Neural crest cell (in vitro differentiated cells): ENCODE measurements around the gene CDK5. TPM values are rescaled to one million over a fixed set of nuclear protein-coding genes. Genes with fewer than 3 reads are reported as not detected.

Experiments
- DNase-seq: peaks from one replicate; pipeline ENCODE4 v3.0.0; 2021; ENCODE audit warnings: low read depth, mixed read lengths, low spot score
- H3K27ac Mint-ChIP-seq: one replicate; pipeline ENCODE4 v1.8.0; 2021; ENCODE audit warnings: mild to moderate bottlenecking, mixed read lengths; ENCODE audit not compliant: unreplicated experiment
- H3K27me3 Mint-ChIP-seq: 2 replicates; pipeline ENCODE4 v1.8.0; 2021; ENCODE audit warnings: low read depth, mild to moderate bottlenecking, mixed read lengths
- H3K36me3 Mint-ChIP-seq: 2 replicates; pipeline ENCODE4 v1.8.0; 2021; ENCODE audit warnings: low read depth, mild to moderate bottlenecking, mixed read lengths
- H3K4me1 Mint-ChIP-seq: 2 replicates; pipeline ENCODE4 v1.8.0; 2021; ENCODE audit warnings: mixed read lengths
- H3K4me3 Mint-ChIP-seq: one replicate; pipeline ENCODE4 v1.8.0; 2021; ENCODE audit warnings: mild to moderate bottlenecking, mixed read lengths
- H3K9me3 Mint-ChIP-seq: 2 replicates; pipeline ENCODE4 v1.8.0; 2021; ENCODE audit warnings: mixed read lengths
- CTCF ChIP-seq: fragments of 200-600 bp; sonication (generic); conservative IDR thresholded peaks from 2 replicates; pipeline ENCODE4 v1.5.0; 2021; ENCODE audit warnings: antibody characterized with exemption, mild to moderate bottlenecking
- total RNA-seq: library from RNA; stranded (reverse); gene quantifications from 2 replicates; pipeline ENCODE4 v1.2.1, GENCODE V29; 2021

The CDK5 gene
- total RNA-seq, 1 donor from 2014 or later, result 38.9 TPM

GRCh38 chr7:151081170-151082101 lies 23.7 kb upstream of the CDK5 start:
- no peak for TF ChIP-seq CTCF
- Mint-ChIP-seq H3K4me1 (peaks cover 35% of the 10 kb centered on the region), H3K9me3 (no peaks in the 10 kb centered on the region), H3K27ac (peak overlapping the region; percentile 50), H3K27me3 (peaks cover 3% of the 10 kb centered on the region), H3K4me3 (peak overlapping the region; percentile 91), H3K36me3 (peaks cover 4% of the 10 kb centered on the region)
- DNase-seq, result no peak

DNA sequence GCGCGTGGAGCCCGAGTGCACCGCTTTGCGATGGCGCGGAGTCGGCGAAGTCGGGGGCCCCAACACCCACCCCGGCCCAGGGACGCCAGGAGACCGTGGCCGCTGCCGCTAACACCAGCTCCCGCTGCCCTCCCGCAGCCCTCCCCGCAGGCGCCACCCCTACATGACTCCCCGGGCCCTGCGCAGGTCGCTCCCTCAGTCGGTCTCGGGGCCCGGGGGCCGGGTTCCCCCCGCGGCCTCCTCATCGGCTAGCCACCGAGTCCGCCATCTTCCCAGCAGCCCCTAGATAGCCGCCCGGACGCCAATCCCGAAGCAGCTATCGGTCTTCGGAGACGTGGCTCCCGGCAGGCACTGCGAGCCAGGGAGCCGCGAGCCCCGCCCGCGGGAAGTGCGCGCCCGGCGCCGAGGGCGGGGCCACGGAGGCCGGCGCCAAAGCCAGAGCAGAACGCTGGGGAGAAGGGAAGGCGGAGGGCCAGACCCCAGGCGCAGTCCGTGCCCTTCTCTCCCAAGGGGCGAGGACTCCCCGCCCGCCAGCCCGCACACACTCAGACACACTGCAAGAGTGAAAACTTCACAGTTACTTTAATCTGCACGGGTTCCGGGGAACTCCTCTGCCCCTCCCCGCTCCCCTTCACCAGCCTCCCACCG lies 22.9 kb upstream of the CDK5 start, which contains the start of gene FASTK:
Gene FASTK (minus strand): TSS at position 288 of the 648 bp plus-strand sequence. CDS start 43 bp downstream, at position 245.
- Mint-ChIP-seq H3K27me3 (peaks cover 1% of the 10 kb centered on the region), H3K36me3 (peaks cover 4% of the 10 kb centered on the region), H3K9me3 (no peaks in the 10 kb centered on the region), H3K27ac (peak within 1 kb of the TSS; percentile 73), H3K4me3 (peak within 1 kb of the TSS; percentile 91), H3K4me1 (peaks cover 32% of the 10 kb centered on the region)
- DNase-seq, result peak; percentile 78
- TF ChIP-seq CTCF, result peak; percentile 3

DNA sequence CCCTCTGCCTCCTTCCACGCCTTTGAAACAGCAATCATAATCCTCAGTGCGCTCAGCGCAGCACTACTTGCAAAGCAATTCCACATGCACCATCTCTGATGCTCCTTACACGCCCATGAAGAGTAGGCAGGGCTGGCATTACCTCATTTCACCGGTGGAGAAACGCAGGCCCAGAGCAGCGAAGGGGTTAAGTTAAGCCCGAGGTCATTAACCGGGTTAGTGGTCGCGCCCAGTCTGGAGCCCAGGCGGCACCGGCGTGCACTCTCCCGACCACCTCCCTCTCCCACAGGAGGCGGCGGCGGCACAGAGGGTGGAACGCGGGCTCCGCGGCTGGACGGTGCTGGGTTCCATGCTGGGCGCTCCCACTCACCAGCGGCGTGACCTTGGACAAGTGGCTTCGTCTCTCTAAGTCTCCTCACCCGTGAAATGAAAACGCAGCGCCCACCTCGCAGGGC lies 22.4 kb upstream of the CDK5 start:
- H3K27ac Mint-ChIP-seq, result peak overlapping the region; percentile 73
- H3K4me1 Mint-ChIP-seq, result peaks cover 27% of the 10 kb centered on the region
- peaks cover 7% of the 10 kb centered on the region for H3K36me3 Mint-ChIP-seq
- H3K4me3 Mint-ChIP-seq, result peak overlapping the region; percentile 91
- no peaks in the 10 kb centered on the region for H3K9me3 Mint-ChIP-seq
- TF ChIP-seq CTCF, result peak; percentile 17
- DNase-seq, result no peak
- H3K27me3 Mint-ChIP-seq, result no peaks in the 10 kb centered on the region

- no peak for DNase-seq
- Mint-ChIP-seq H3K4me1 (peaks cover 22% of the 10 kb centered on the region), H3K4me3 (peak overlapping the region; percentile 91), H3K9me3 (no peaks in the 10 kb centered on the region), H3K27ac (no peak overlapping the region), H3K27me3 (no peaks in the 10 kb centered on the region), H3K36me3 (peaks cover 7% of the 10 kb centered on the region)
- TF ChIP-seq CTCF, result no peak
These were observed 21.7 kb upstream of the CDK5 start for GRCh38 chr7:151079199-151079910.
